GM12878 (cell line): ENCODE data around the gene IFI27L2. TPM values are rescaled to one million over a fixed set of nuclear protein-coding genes. Genes with fewer than 3 reads are reported as not detected.

ENCODE experiments used
- ATAC-seq: fragments of 200-7000 bp; cut with Tn5 transposase; 3 replicates; pipeline ENCODE4 v1.9.1; 2020; ENCODE audit warnings: mild to moderate bottlenecking, moderate library complexity
- BruUV-seq: library from RNA; stranded (reverse); fragments of 400-500 nt; replicated peaks from 2 replicates; lab custom pipeline; 2021; lab: Mats Ljungman, UMichigan
- CTCF ChIA-PET: fragments of 300-600 bp; sonication (Branson Sonifier 250); formaldehyde crosslinking; extraction: SDS; loops from one replicate; lab custom pipeline; 2021; ENCODE audit warnings: inconsistent platforms; lab: Yijun Ruan, JAX
- POLR2A ChIA-PET: fragments of 350-600 bp; formaldehyde crosslinking; extraction: SDS; loops from one replicate; lab custom pipeline; 2021; ENCODE audit warnings: inconsistent platforms; lab: Charles Lee
- RAD21 ChIA-PET: fragments of 300-600 bp; sonication (Branson Sonifier 250); formaldehyde crosslinking; loops from one replicate; lab custom pipeline; 2023; ENCODE audit warnings: antibody characterized with exemption; ENCODE audit not compliant: unreplicated experiment; lab: Charles Lee
- SMC1A ChIA-PET: fragments of 300-600 bp; sonication (Branson Sonifier 250); formaldehyde crosslinking; loops from one replicate; lab custom pipeline; 2023; ENCODE audit not compliant: unreplicated experiment, uncharacterized antibody; lab: Charles Lee
- DNase-seq: peaks from one replicate; pipeline ENCODE4 v3.0.0-alpha.2; 2011; ENCODE audit warnings: low read depth, low spot score
- FAIRE-seq: peaks from 3 replicates; lab custom pipeline; 2011; peaks lifted over from hg19 to GRCh38; lab: Jason Lieb, UNC
- H2AFZ ChIP-seq: 2 replicates; pipeline ENCODE4 v1.6.0; 2011; ENCODE audit warnings: low read depth, low read length, control low read depth; ENCODE audit not compliant: control insufficient read depth
- H3K27ac ChIP-seq: 2 replicates; pipeline ENCODE4 v1.5.1; 2011; ENCODE audit warnings: control low read depth; ENCODE audit not compliant: control insufficient read depth, insufficient read depth
- H3K27me3 ChIP-seq, 2 experiments: replicated peaks in 1 of 2; 2 replicates each; pipeline versions ENCODE4 v1.6.0 to v1.6.1; 2011; ENCODE audit warnings: low read length in 1 of 2; ENCODE audit not compliant: control insufficient read depth in 2 of 2, insufficient read depth in 2 of 2
- H3K36me3 ChIP-seq, 2 experiments: 2 replicates each; pipeline ENCODE4 v1.5.1; 2011; ENCODE audit warnings: low read length in 1 of 2; ENCODE audit not compliant: control insufficient read depth in 2 of 2, insufficient read depth in 2 of 2
- H3K4me1 ChIP-seq: 2 replicates; pipeline ENCODE4 v1.6.1; 2011; ENCODE audit warnings: mild to moderate bottlenecking, low read length, moderate library complexity, mixed read lengths; ENCODE audit not compliant: control insufficient read depth, insufficient read depth
- H3K4me2 ChIP-seq: 2 replicates; pipeline ENCODE4 v1.6.0; 2011; ENCODE audit warnings: control low read depth; ENCODE audit not compliant: control insufficient read depth, insufficient read depth
- H3K4me3 ChIP-seq: fragments of 200-600 bp; sonication (generic); 2 replicates; pipeline ENCODE4 v1.5.1; 2016
- H3K79me2 ChIP-seq: 2 replicates; pipeline ENCODE4 v1.6.0; 2011; ENCODE audit warnings: low read length; ENCODE audit not compliant: control insufficient read depth, insufficient read depth
- H3K9ac ChIP-seq: 2 replicates; pipeline ENCODE4 v1.8.0; 2011; ENCODE audit warnings: low read length, control low read depth, mixed read lengths; ENCODE audit not compliant: control insufficient read depth, insufficient read depth
- H3K9me3 ChIP-seq: replicated peaks from 3 replicates; pipeline ENCODE4 v1.5.1; 2011; ENCODE audit warnings: mild to moderate bottlenecking, low read length; ENCODE audit not compliant: control insufficient read depth, insufficient read depth
- H4K20me1 ChIP-seq: 2 replicates; pipeline ENCODE4 v1.6.0; 2011; ENCODE audit not compliant: control insufficient read depth, insufficient read depth
- ATF7 ChIP-seq: fragments of 450-650 bp; IDR thresholded peaks from 2 replicates; pipeline ENCODE4 v1.6.1; 2016; ENCODE audit warnings: low read depth, mild to moderate bottlenecking
- BCL11A ChIP-seq: IDR thresholded peaks from 2 replicates; pipeline ENCODE4 v1.6.1; 2011; ENCODE audit warnings: low read depth, low read length
- BCLAF1 ChIP-seq: fragments of 450-650 bp; IDR thresholded peaks from 2 replicates; pipeline ENCODE4 v1.6.1; 2017; ENCODE audit warnings: antibody characterized with exemption, mild to moderate bottlenecking, moderate library complexity
- BRCA1 ChIP-seq: IDR thresholded peaks from 2 replicates; pipeline ENCODE4 v1.6.1; 2011; ENCODE audit warnings: low read depth, low read length, improper control_type of control experiment
- CEBPB ChIP-seq, 2 experiments: fragments of 150-350 bp in 1 of 2; IDR thresholded peaks; 2 replicates each; pipeline ENCODE4 v1.6.1; 2012 to 2014; ENCODE audit warnings: low read depth in 2 of 2, low read length in 2 of 2, borderline replicate concordance in 1 of 2, inconsistent platforms in 1 of 2
- CEBPZ ChIP-seq: fragments of 150-350 bp; IDR thresholded peaks from 2 replicates; pipeline ENCODE4 v1.6.1; 2016; ENCODE audit warnings: low read depth, low read length
- CREB1 ChIP-seq: IDR thresholded peaks from 2 replicates; pipeline ENCODE4 v1.6.1; 2012; ENCODE audit warnings: low read depth, mild to moderate bottlenecking, inconsistent platforms
- CREM ChIP-seq: IDR thresholded peaks from 2 replicates; pipeline ENCODE4 v1.6.1; 2014; ENCODE audit warnings: antibody characterized with exemption, low read depth
- FOXM1 ChIP-seq: IDR thresholded peaks from 2 replicates; pipeline ENCODE4 v1.6.1; 2012; ENCODE audit warnings: low read depth, mild to moderate bottlenecking, inconsistent platforms, low read length, moderate library complexity
- JUND ChIP-seq: IDR thresholded peaks from 2 replicates; pipeline ENCODE4 v1.6.1; 2012; ENCODE audit warnings: low read depth, mild to moderate bottlenecking, low read length, improper control_type of control experiment, moderate library complexity
- NFXL1 ChIP-seq: fragments of 450-650 bp; IDR thresholded peaks from 2 replicates; pipeline ENCODE4 v1.6.1; 2017; ENCODE audit warnings: antibody characterized with exemption, mild to moderate bottlenecking, borderline replicate concordance
- PAX8 ChIP-seq: fragments of 450-650 bp; IDR thresholded peaks from 2 replicates; pipeline ENCODE4 v1.6.1; 2017; ENCODE audit warnings: mild to moderate bottlenecking, moderate library complexity
- PKNOX1 ChIP-seq: fragments of 450-650 bp; IDR thresholded peaks from 2 replicates; pipeline ENCODE4 v1.6.1; 2016; ENCODE audit warnings: mild to moderate bottlenecking
- RAD51 ChIP-seq: fragments of 450-650 bp; IDR thresholded peaks from 2 replicates; pipeline ENCODE4 v1.6.1; 2016; ENCODE audit warnings: moderate library complexity, mild to moderate bottlenecking, inconsistent platforms
- SKIL ChIP-seq: fragments of 450-650 bp; IDR thresholded peaks from 2 replicates; pipeline ENCODE4 v1.6.1; 2017; ENCODE audit warnings: mild to moderate bottlenecking, low read depth, inconsistent platforms; ENCODE audit not compliant: poor library complexity, severe bottlenecking
- SUPT20H ChIP-seq: IDR thresholded peaks from 2 replicates; pipeline ENCODE4 v1.6.1; 2011; ENCODE audit warnings: low read depth, mild to moderate bottlenecking, low read length, moderate library complexity, borderline replicate concordance; ENCODE audit not compliant: control insufficient read depth
- ZNF217 ChIP-seq: fragments of 450-650 bp; IDR thresholded peaks from 2 replicates; pipeline ENCODE4 v1.6.1; 2017; ENCODE audit warnings: antibody characterized with exemption, mild to moderate bottlenecking
- WGBS: methylation state at CpG from one replicate; pipeline ENCODE4 v1.1.6; 2016; ENCODE audit warnings: low lambda C conversion rate; ENCODE audit not compliant: insufficient replicate concordance, insufficient coverage; ENCODE audit errors: missing lambda C conversion rate; 5-methylcytosine and 5-hydroxymethylcytosine counted together
- in situ Hi-C: fragments of 300-500 bp; cut with MboI; formaldehyde crosslinking; loops from 9 replicates; pipeline ENCODE4 v1.14.3; 2018; ENCODE audit warnings: mixed read lengths
- intact Hi-C: fragments of 100-400 bp; cut with micrococcal nuclease; formaldehyde crosslinking; loops from one replicate; pipeline ENCODE4 v1.14.2; 2022; ENCODE audit not compliant: unreplicated experiment
- polyA plus RNA-seq, 11 experiments: library from polyadenylated mRNA; depleted of rRNA in 4 of 11; unstranded in 6 of 11; stranded (reverse) in 5 of 11; fragments of >200 nt; fragmentation: Nextera tagmentation in 4 of 11; fragmentation: Illumina TruSeq in 1 of 11; extraction: Ambion mirVana in 4 of 11; extraction: Trizol in 1 of 11; gene quantifications; 1 replicate in 1 of 11; 2 replicates in 10 of 11; pipeline versions ENCODE4 v1.2.1 to v1.2.3, GENCODE V29; 2011 to 2016; ENCODE audit warnings: inconsistent platforms in 2 of 11, missing spikeins in 2 of 11, low read depth in 1 of 11
- total RNA-seq, 4 experiments: library from RNA; depleted of rRNA in 3 of 4; stranded (reverse); fragments of >200 nt in 3 of 4; fragmentation: Illumina TruSeq in 1 of 4; extraction: Trizol in 1 of 4; gene quantifications; 2 replicates each; pipeline versions ENCODE4 v1.2.1 to v1.2.3, GENCODE V29; 2013 to 2021

IFI27L2 gene
- total and polyA plus RNA-seq, 10 of the 15 experiments (the other 5 are each of a cell fraction or from before 2014, with no cell fraction given), result 26.6 to 134 (median 60.3) TPM

GRCh38 chr14:94123296-94123695 is 6.1 kb downstream of the IFI27L2 start:
- in situ Hi-C loops, result no loop called here
- no peak for ATAC-seq
- Histone ChIP-seq H2AFZ (no peak overlapping the region), H3K4me1 (peaks cover under 1% of the 10 kb centered on the region; the same call in 1 of the 2 replicates), H3K9ac (no peak overlapping the region), H3K27me3 (no peaks in the 10 kb centered on the region), H3K79me2 (no peaks in the 10 kb centered on the region), H3K9me3 (no peaks in the 10 kb centered on the region; the same call in 2 of the 3 replicates), H3K4me3 (no peak overlapping the region), H3K36me3 (no peaks in the 10 kb centered on the region; a peak in 1 of 4 replicates), H4K20me1 (no peaks in the 10 kb centered on the region), H3K27ac (no peak overlapping the region), H3K4me2 (no peak overlapping the region)
- RAD21 ChIA-PET, result no interaction called here
- FAIRE-seq, result no peak
- intact Hi-C loops, result no loop called here
- no TSS peak for BruUV-seq
- DNase-seq, result no peak
- CTCF ChIA-PET, result no interaction called here
- POLR2A ChIA-PET, result no interaction called here
- SMC1A ChIA-PET, result no interaction called here
- 67% methylated on average over 9 of the region's 9 CpGs for WGBS
- TF ChIP-seq NFXL1, result no peak
- no peak for TF ChIP-seq FOXM1
- TF ChIP-seq CEBPZ, result no peak
- no peak for TF ChIP-seq CEBPB (IDR thresholded peaks at IDR 0.05; ENCODE audit: borderline replicate concordance in 1 of 2, low read depth in 2 of 2, low read length in 2 of 2)
- TF ChIP-seq PKNOX1, result no peak
- no peak for TF ChIP-seq CREM
- TF ChIP-seq BCL11A, result no peak
- TF ChIP-seq JUND, result no peak
- TF ChIP-seq BRCA1, result no peak
- no peak for TF ChIP-seq SKIL
- no peak for TF ChIP-seq BCLAF1
- TF ChIP-seq PAX8, result no peak
- TF ChIP-seq ZNF217, result no peak
- TF ChIP-seq SUPT20H, result no peak
- TF ChIP-seq ATF7, result no peak
- TF ChIP-seq CREB1, result no peak
- no peak for TF ChIP-seq RAD51
